ENCODE results near the gene SLC25A17.

GRCh38 chr22:40721266-40721665 is 97.9 kb downstream of the SLC25A17 start:
- TF ChIP-seq, protein P1, sequence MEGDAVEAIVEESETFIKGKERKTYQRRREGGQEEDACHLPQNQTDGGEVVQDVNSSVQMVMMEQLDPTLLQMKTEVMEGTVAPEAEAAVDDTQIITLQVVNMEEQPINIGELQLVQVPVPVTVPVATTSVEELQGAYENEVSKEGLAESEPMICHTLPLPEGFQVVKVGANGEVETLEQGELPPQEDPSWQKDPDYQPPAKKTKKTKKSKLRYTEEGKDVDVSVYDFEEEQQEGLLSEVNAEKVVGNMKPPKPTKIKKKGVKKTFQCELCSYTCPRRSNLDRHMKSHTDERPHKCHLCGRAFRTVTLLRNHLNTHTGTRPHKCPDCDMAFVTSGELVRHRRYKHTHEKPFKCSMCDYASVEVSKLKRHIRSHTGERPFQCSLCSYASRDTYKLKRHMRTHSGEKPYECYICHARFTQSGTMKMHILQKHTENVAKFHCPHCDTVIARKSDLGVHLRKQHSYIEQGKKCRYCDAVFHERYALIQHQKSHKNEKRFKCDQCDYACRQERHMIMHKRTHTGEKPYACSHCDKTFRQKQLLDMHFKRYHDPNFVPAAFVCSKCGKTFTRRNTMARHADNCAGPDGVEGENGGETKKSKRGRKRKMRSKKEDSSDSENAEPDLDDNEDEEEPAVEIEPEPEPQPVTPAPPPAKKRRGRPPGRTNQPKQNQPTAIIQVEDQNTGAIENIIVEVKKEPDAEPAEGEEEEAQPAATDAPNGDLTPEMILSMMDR (IDR thresholded peaks at IDR 0.05) = no peak
- TF ChIP-seq EP300 (IDR thresholded peaks at IDR 0.05) (no peak), POLR2AphosphoS5 (IDR thresholded peaks at IDR 0.05) (no peak), POLR2A (IDR thresholded peaks at IDR 0.05) (no peak)
